OCI-LY3 (cell line): ENCODE measurements around the gene PTPRT.

Source experiments
- H2AFZ ChIP-seq: fragments of 200-600, 300-600 bp; shearing (Covaris generic); 2 replicates; pipeline ENCODE4 v1.6.0; 2014; ENCODE audit warnings: antibody characterized with exemption, low read depth, low read length
- H3K27ac ChIP-seq: fragments of 200-600, 300-600 bp; sonication (generic); 2 replicates; pipeline ENCODE4 v1.5.1; 2014; ENCODE audit warnings: mild to moderate bottlenecking, low read length, moderate library complexity, mixed read lengths
- H3K27me3 ChIP-seq: fragments of 200-600, 300-600 bp; sonication (generic); 2 replicates; pipeline ENCODE4 v1.6.1; 2014; ENCODE audit warnings: low read depth, low read length, mixed read lengths
- H3K36me3 ChIP-seq: fragments of 200-600, 300-600 bp; sonication (generic); replicated peaks from 2 replicates; pipeline ENCODE3; 2014; ENCODE audit warnings: low read depth, low read length, mixed read lengths
- H3K4me1 ChIP-seq: fragments of 300-600, 200-600 bp; sonication (generic); 2 replicates; pipeline ENCODE4 v1.6.1; 2014; ENCODE audit warnings: low read length, mixed read lengths
- H3K4me2 ChIP-seq: fragments of 200-600, 300-600 bp; sonication (generic); 2 replicates; pipeline ENCODE4 v1.6.1; 2014; ENCODE audit warnings: low read length, mixed read lengths
- H3K4me3 ChIP-seq: fragments of 300-600, 200-600 bp; sonication (generic); 2 replicates; pipeline ENCODE4 v1.5.1; 2014; ENCODE audit warnings: antibody characterized with exemption, mild to moderate bottlenecking, low read length, moderate library complexity
- H3K79me2 ChIP-seq: fragments of 300-600, 200-600 bp; shearing (Covaris generic); 2 replicates; pipeline ENCODE4 v1.6.1; 2014; ENCODE audit warnings: mild to moderate bottlenecking, low read length, mixed read lengths
- H3K9ac ChIP-seq: fragments of 300-600, 200-600 bp; shearing (Covaris generic); 2 replicates; pipeline ENCODE4 v1.6.0; 2014; ENCODE audit warnings: mild to moderate bottlenecking, low read length, moderate library complexity
- H3K9me3 ChIP-seq: fragments of 200-600, 300-600 bp; shearing (Covaris generic); 2 replicates; pipeline ENCODE4 v1.6.1; 2014; ENCODE audit warnings: low read length, mixed read lengths; ENCODE audit not compliant: insufficient read depth
- H4K20me1 ChIP-seq: fragments of 200-600, 300-600 bp; sonication (generic); 2 replicates; pipeline ENCODE4 v1.6.1; 2016; ENCODE audit warnings: low read length, mixed read lengths; ENCODE audit not compliant: insufficient read depth
- CTCF ChIP-seq: fragments of 200-600, 300-600 bp; sonication (generic); IDR thresholded peaks from 2 replicates; pipeline ENCODE4 v1.5.1; 2014; ENCODE audit warnings: antibody characterized with exemption, low read length, low read depth
- EZH2phosphoT487 ChIP-seq: fragments of 200-600 bp; shearing (Covaris generic); IDR thresholded peaks from 2 replicates; pipeline ENCODE4 v1.6.1; 2018; ENCODE audit warnings: antibody characterized with exemption, mixed run types, low read depth

The PTPRT gene

GRCh38 chr20:42254673-42255072 lies 935.0 kb downstream of the PTPRT start:
- Histone ChIP-seq H3K9me3 (no peaks in the 10 kb centered on the region), H4K20me1 (no peaks in the 10 kb centered on the region), H3K27me3 (peaks cover 16% of the 10 kb centered on the region; the same call in 1 of the 2 replicates), H3K36me3 (no peaks in the 10 kb centered on the region), H3K4me3 (no peak overlapping the region), H3K79me2 (no peaks in the 10 kb centered on the region), H2AFZ (no peak overlapping the region), H3K27ac (no peak overlapping the region), H3K9ac (no peak overlapping the region), H3K4me1 (no peaks in the 10 kb centered on the region), H3K4me2 (no peak overlapping the region)
- TF ChIP-seq CTCF (no peak), EZH2phosphoT487 (no peak)

- H2AFZ ChIP-seq = no peak overlapping the region
- H3K9me3 ChIP-seq = no peaks in the 10 kb centered on the region
- H3K4me2 ChIP-seq = no peak overlapping the region
- H3K9ac ChIP-seq = no peak overlapping the region
- H3K27me3 ChIP-seq = peaks cover 25% of the 10 kb centered on the region; the same call in 1 of the 2 replicates
- H3K4me1 ChIP-seq = no peaks in the 10 kb centered on the region
- H3K36me3 ChIP-seq = no peaks in the 10 kb centered on the region
- no peak overlapping the region for H3K4me3 ChIP-seq
- H3K27ac ChIP-seq = no peak overlapping the region
- no peak for TF ChIP-seq CTCF
- TF ChIP-seq EZH2phosphoT487 = no peak
- no peaks in the 10 kb centered on the region for H4K20me1 ChIP-seq
- no peaks in the 10 kb centered on the region for H3K79me2 ChIP-seq
Observed at GRCh38 chr20:42252116-42252515, 937.6 kb downstream of the PTPRT start.

- Histone ChIP-seq H4K20me1 (no peaks in the 10 kb centered on the region), H3K27me3 (peaks cover 6% of the 10 kb centered on the region), H2AFZ (no peak overlapping the region), H3K4me3 (no peak overlapping the region), H3K9ac (no peak overlapping the region), H3K79me2 (no peaks in the 10 kb centered on the region), H3K4me2 (no peak overlapping the region), H3K9me3 (no peaks in the 10 kb centered on the region), H3K27ac (no peak overlapping the region), H3K4me1 (no peaks in the 10 kb centered on the region), H3K36me3 (no peaks in the 10 kb centered on the region)
- no peak for TF ChIP-seq CTCF
- TF ChIP-seq EZH2phosphoT487 = no peak
Observed at GRCh38 chr20:42218621-42219374, 970.9 kb downstream of the PTPRT start.

GRCh38 chr20:42214074-42214473 lies 975.6 kb downstream of the PTPRT start:
- Histone ChIP-seq H3K79me2 (no peaks in the 10 kb centered on the region), H2AFZ (no peak overlapping the region), H3K9ac (no peak overlapping the region), H3K4me3 (no peak overlapping the region), H3K27me3 (no peaks in the 10 kb centered on the region; the same call in 1 of the 2 replicates), H3K27ac (no peak overlapping the region), H3K36me3 (no peaks in the 10 kb centered on the region), H3K4me2 (no peak overlapping the region), H4K20me1 (no peaks in the 10 kb centered on the region), H3K4me1 (no peaks in the 10 kb centered on the region), H3K9me3 (no peaks in the 10 kb centered on the region)
- TF ChIP-seq CTCF (no peak), EZH2phosphoT487 (no peak)
